Natural killer cell treated with Interleukin-12 subunit alpha and Interleukin-12 subunit beta and Interleukin-15 and Interleukin-18, amount 100 ng/mL, for 72 hours (primary cell): ENCODE measurements around the gene EPB41L3. TPM values are rescaled to one million over a fixed set of nuclear protein-coding genes. Genes with fewer than 3 reads are reported as not detected.
A peak's percentile ranks its signal among the peaks of the same experiment; 100 is the strongest.

ENCODE experiments used
- ATAC-seq, 2 donors: fragments of 150-1000 bp; cut with Tn5 transposase in 1 of 2; sonication (Bioruptor Pico), chemical (Tn5 transposase) in 1 of 2; 2 replicates each; pipeline ENCODE4 v1.10.0; 2021
- DNase-seq: peaks from one replicate; pipeline ENCODE4 v3.0.0; 2022; ENCODE audit warnings: low spot score
- H3K27ac Mint-ChIP-seq, 2 donors: 1 replicate in 1 of 2; 2 replicates in 1 of 2; pipeline ENCODE4 v1.8.0; 2022; ENCODE audit warnings: mixed read lengths in 2 of 2, mild to moderate bottlenecking in 1 of 2, moderate library complexity in 1 of 2
- H3K27me3 Mint-ChIP-seq, 2 donors: 1 replicate in 1 of 2; 2 replicates in 1 of 2; pipeline ENCODE4 v1.8.0; 2022; ENCODE audit warnings: mixed read lengths in 2 of 2
- H3K36me3 Mint-ChIP-seq: one replicate; pipeline ENCODE4 v1.8.0; 2022; ENCODE audit warnings: mixed read lengths
- H3K4me1 Mint-ChIP-seq, 2 donors: 1 replicate in 1 of 2; 2 replicates in 1 of 2; pipeline ENCODE4 v1.8.0; 2022; ENCODE audit warnings: low read depth in 2 of 2, mixed read lengths in 2 of 2, mild to moderate bottlenecking in 1 of 2
- H3K4me3 Mint-ChIP-seq: one replicate; pipeline ENCODE4 v1.8.0; 2022; ENCODE audit warnings: mixed read lengths
- H3K9me3 Mint-ChIP-seq: 2 replicates; pipeline ENCODE4 v1.8.0; 2022; ENCODE audit warnings: mixed read lengths
- total RNA-seq, 2 donors: library from RNA; stranded (reverse); gene quantifications; one replicate each; pipeline ENCODE4 v1.2.3, GENCODE V29; 2022

Gene EPB41L3
- total RNA-seq, 2 donors from 2014 or later = 0.57 TPM; not detected in 1

- H3K36me3 Mint-ChIP-seq = no peaks in the 10 kb centered on the region
- no peaks in the 10 kb centered on the region for H3K4me1 Mint-ChIP-seq
- H3K27me3 Mint-ChIP-seq = peaks cover 14 to 28% of the 10 kb centered on the region in 2 donors
- H3K27ac Mint-ChIP-seq = no peak overlapping the region
- no peak for DNase-seq
- H3K4me3 Mint-ChIP-seq = no peak overlapping the region
- ATAC-seq = no peak
- no peaks in the 10 kb centered on the region for H3K9me3 Mint-ChIP-seq
Measured at GRCh38 chr18:5420906-5421305, 122.9 kb downstream of the EPB41L3 start.

GRCh38 chr18:5419601-5420000 is 124.2 kb downstream of the EPB41L3 start:
- no peak for ATAC-seq
- H3K36me3 Mint-ChIP-seq = no peaks in the 10 kb centered on the region
- no peaks in the 10 kb centered on the region for H3K9me3 Mint-ChIP-seq
- no peak overlapping the region for H3K27ac Mint-ChIP-seq
- H3K4me1 Mint-ChIP-seq = no peaks in the 10 kb centered on the region
- DNase-seq = no peak
- peaks cover 14 to 30% of the 10 kb centered on the region in 2 donors for H3K27me3 Mint-ChIP-seq
- no peak overlapping the region for H3K4me3 Mint-ChIP-seq

DNA sequence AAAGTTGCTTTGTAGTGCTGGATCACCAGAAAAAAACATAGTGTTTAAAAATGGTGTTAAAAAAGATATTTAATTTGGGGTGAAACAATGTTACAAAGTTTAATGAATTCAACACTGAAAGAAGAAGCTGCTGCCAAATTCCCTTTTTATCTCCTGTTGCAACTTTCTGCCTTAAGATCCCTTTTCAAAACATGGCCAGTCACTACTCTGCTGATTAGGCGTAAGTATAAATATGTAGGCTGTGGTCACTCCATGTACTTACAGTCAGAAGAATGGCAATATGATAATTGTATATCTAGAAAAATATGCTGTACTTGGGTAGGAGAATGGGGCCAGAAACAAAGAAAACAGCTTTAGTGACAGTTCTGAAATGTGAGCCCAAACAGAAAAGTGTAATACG is 124.8 kb downstream of the EPB41L3 start:
- peaks cover 14 to 30% of the 10 kb centered on the region in 2 donors for H3K27me3 Mint-ChIP-seq
- H3K36me3 Mint-ChIP-seq = no peaks in the 10 kb centered on the region
- no peak overlapping the region for H3K4me3 Mint-ChIP-seq
- H3K9me3 Mint-ChIP-seq = no peaks in the 10 kb centered on the region
- no peak for ATAC-seq
- DNase-seq = no peak
- H3K27ac Mint-ChIP-seq = no peak overlapping the region
- H3K4me1 Mint-ChIP-seq = no peaks in the 10 kb centered on the region

GRCh38 chr18:5417342-5417741 is 126.5 kb downstream of the EPB41L3 start:
- H3K27me3 Mint-ChIP-seq = peaks cover 10 to 17% of the 10 kb centered on the region in 2 donors
- DNase-seq (no peak), ATAC-seq (no peak)
- no peaks in the 10 kb centered on the region for H3K4me1 Mint-ChIP-seq
- no peaks in the 10 kb centered on the region for H3K9me3 Mint-ChIP-seq
- no peak overlapping the region for H3K4me3 Mint-ChIP-seq
- H3K36me3 Mint-ChIP-seq = no peaks in the 10 kb centered on the region
- no peak overlapping the region for H3K27ac Mint-ChIP-seq

- Mint-ChIP-seq H3K4me3 (no peak overlapping the region), H3K27ac (no peak overlapping the region), H3K36me3 (no peaks in the 10 kb centered on the region), H3K4me1 (no peaks in the 10 kb centered on the region), H3K9me3 (no peaks in the 10 kb centered on the region), H3K27me3 (peaks cover 10 to 17% of the 10 kb centered on the region in 2 donors)
- DNase-seq (no peak), ATAC-seq (no peak)
Measured at GRCh38 chr18:5416112-5416511, 127.7 kb downstream of the EPB41L3 start.

DNA sequence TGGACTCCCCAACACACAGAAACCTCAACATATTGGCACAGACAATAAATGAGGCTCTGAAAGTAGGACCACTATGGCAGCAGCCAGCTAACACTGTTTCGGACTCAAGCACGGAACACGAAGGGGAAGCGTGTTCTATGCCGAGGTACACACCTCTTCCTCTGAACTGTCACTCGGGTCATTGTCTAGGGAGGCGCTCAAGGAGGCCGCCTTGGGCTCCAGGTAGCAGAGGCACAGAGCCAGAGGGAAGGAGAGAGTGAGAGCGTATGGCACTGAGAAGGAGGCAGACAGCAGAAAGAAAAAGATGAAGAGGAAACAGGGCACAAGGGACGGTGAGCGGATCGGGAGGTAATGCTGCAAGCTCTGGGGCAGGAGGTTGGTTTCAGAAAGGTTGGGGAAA is 128.1 kb downstream of the EPB41L3 start:
- peak in 1 of 2 donors; percentile 52 for ATAC-seq
- H3K4me3 Mint-ChIP-seq = no peak overlapping the region
- no peak for DNase-seq
- no peaks in the 10 kb centered on the region for H3K9me3 Mint-ChIP-seq
- H3K4me1 Mint-ChIP-seq = no peaks in the 10 kb centered on the region
- H3K27ac Mint-ChIP-seq = no peak overlapping the region
- H3K27me3 Mint-ChIP-seq = peaks cover 7 to 17% of the 10 kb centered on the region in 2 donors
- no peaks in the 10 kb centered on the region for H3K36me3 Mint-ChIP-seq

- ATAC-seq (peak in 1 of 2 donors; percentile 6), DNase-seq (no peak)
- Mint-ChIP-seq H3K36me3 (no peaks in the 10 kb centered on the region), H3K27ac (no peak overlapping the region), H3K4me1 (no peaks in the 10 kb centered on the region), H3K9me3 (no peaks in the 10 kb centered on the region), H3K27me3 (peaks cover 7 to 21% of the 10 kb centered on the region in 2 donors), H3K4me3 (no peak overlapping the region)
Measured at GRCh38 chr18:5415031-5415430, 128.8 kb downstream of the EPB41L3 start.

- no peaks in the 10 kb centered on the region for H3K9me3 Mint-ChIP-seq
- no peak overlapping the region for H3K27ac Mint-ChIP-seq
- peaks cover 5 to 16% of the 10 kb centered on the region in 2 donors for H3K27me3 Mint-ChIP-seq
- no peak overlapping the region for H3K4me3 Mint-ChIP-seq
- no peaks in the 10 kb centered on the region for H3K36me3 Mint-ChIP-seq
- H3K4me1 Mint-ChIP-seq = no peaks in the 10 kb centered on the region
- no peak for ATAC-seq
- no peak for DNase-seq
Measured at GRCh38 chr18:5414546-5414945, 129.3 kb downstream of the EPB41L3 start.

DNA sequence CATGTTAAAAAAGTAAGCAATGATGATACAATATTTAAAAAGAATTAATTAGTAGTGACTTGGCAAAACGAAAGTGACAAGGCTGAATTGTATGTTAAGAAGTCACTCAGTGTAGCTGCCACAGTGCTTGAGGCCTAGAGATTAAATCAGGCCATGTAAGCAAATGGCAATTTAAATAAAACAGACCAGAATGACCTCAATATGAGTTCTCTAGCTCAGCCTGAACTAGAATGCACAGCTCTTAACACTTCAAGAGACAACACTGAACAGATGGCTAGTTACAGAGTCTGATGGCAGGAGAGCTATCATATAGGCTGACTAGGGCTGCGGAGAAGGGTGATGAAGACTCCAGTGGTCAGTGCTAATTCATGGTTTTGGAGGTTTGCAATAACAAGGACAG is 130.3 kb downstream of the EPB41L3 start:
- Mint-ChIP-seq H3K27ac (no peak overlapping the region), H3K36me3 (no peaks in the 10 kb centered on the region), H3K27me3 (peaks cover 4 to 13% of the 10 kb centered on the region in 2 donors), H3K4me3 (no peak overlapping the region), H3K9me3 (no peaks in the 10 kb centered on the region), H3K4me1 (no peaks in the 10 kb centered on the region)
- DNase-seq (no peak), ATAC-seq (no peak)

GRCh38 chr18:5410582-5410981 is 133.2 kb downstream of the EPB41L3 start:
- Mint-ChIP-seq H3K27me3 (peaks cover 4 to 24% of the 10 kb centered on the region in 2 donors), H3K4me3 (no peak overlapping the region), H3K9me3 (no peaks in the 10 kb centered on the region), H3K4me1 (no peaks in the 10 kb centered on the region), H3K36me3 (no peaks in the 10 kb centered on the region), H3K27ac (no peak overlapping the region)
- DNase-seq (no peak), ATAC-seq (no peak)

GRCh38 chr18:5398269-5398668 is 145.5 kb downstream of the EPB41L3 start:
- Mint-ChIP-seq H3K36me3 (no peaks in the 10 kb centered on the region), H3K27me3 (peaks cover 7 to 38% of the 10 kb centered on the region in 2 donors), H3K27ac (no peak overlapping the region), H3K4me3 (no peak overlapping the region), H3K9me3 (no peaks in the 10 kb centered on the region), H3K4me1 (peaks cover 0 to 3% of the 10 kb centered on the region in 2 donors)
- DNase-seq (no peak), ATAC-seq (no peak)

GRCh38 chr18:5397102-5397501 is 146.7 kb downstream of the EPB41L3 start:
- ATAC-seq (no peak), DNase-seq (no peak)
- peaks cover 7 to 38% of the 10 kb centered on the region in 2 donors for H3K27me3 Mint-ChIP-seq
- H3K4me1 Mint-ChIP-seq = peaks cover 0 to 3% of the 10 kb centered on the region in 2 donors
- no peaks in the 10 kb centered on the region for H3K36me3 Mint-ChIP-seq
- H3K4me3 Mint-ChIP-seq = no peak overlapping the region
- peak overlapping the region in 1 of 2 donors; percentile 34 for H3K27ac Mint-ChIP-seq
- H3K9me3 Mint-ChIP-seq = no peaks in the 10 kb centered on the region

- H3K4me3 Mint-ChIP-seq = no peak overlapping the region
Measured at GRCh38 chr18:5395860-5396448, 147.8 kb downstream of the EPB41L3 start.

DNA sequence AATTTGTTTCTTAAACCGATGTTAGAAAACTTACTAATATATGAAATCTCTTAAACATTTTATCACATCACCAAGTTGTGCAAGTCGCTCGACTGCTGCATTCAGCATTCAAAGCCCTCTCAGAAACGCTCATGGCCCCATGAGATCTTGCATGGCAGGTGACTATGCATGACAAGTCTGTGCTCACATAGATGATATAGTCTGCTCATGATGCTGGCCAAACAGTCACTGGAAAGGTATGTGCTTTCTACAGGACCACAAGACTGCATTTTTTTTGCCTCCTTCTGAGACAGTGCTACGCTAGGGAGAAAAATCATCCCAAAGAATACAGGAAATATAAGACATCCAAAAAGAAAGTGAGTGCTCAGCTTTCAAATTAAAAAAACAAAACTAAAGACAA is 150.0 kb downstream of the EPB41L3 start:
- no peaks in the 10 kb centered on the region for H3K9me3 Mint-ChIP-seq
- H3K27ac Mint-ChIP-seq = no peak overlapping the region
- DNase-seq (no peak), ATAC-seq (no peak)
- no peaks in the 10 kb centered on the region for H3K36me3 Mint-ChIP-seq
- H3K4me1 Mint-ChIP-seq = peaks cover 0 to 3% of the 10 kb centered on the region in 2 donors
- peaks cover 7 to 21% of the 10 kb centered on the region in 2 donors for H3K27me3 Mint-ChIP-seq
- no peak overlapping the region for H3K4me3 Mint-ChIP-seq

More at GRCh38 chr18:5395860-5396448, 147.8 kb downstream of the EPB41L3 start:
- Mint-ChIP-seq H3K27me3 (peaks cover 7 to 37% of the 10 kb centered on the region in 2 donors), H3K27ac (no peak overlapping the region), H3K4me1 (peaks cover 0 to 3% of the 10 kb centered on the region in 2 donors), H3K9me3 (no peaks in the 10 kb centered on the region), H3K36me3 (no peaks in the 10 kb centered on the region)
- ATAC-seq = no peak
- DNase-seq = no peak

GRCh38 chr18:5391409-5391808 is 152.4 kb downstream of the EPB41L3 start:
- DNase-seq (no peak), ATAC-seq (no peak)
- Mint-ChIP-seq H3K9me3 (no peaks in the 10 kb centered on the region), H3K4me1 (no peaks in the 10 kb centered on the region), H3K36me3 (no peaks in the 10 kb centered on the region), H3K4me3 (no peak overlapping the region), H3K27ac (no peak overlapping the region), H3K27me3 (peaks cover 2 to 6% of the 10 kb centered on the region in 2 donors)
